Hematopoietic multipotent progenitor cell treated with erythropoietin and hydrocortisone succinate and interleukin-3 and kit ligand, for 15 days (in vitro differentiated cells): ENCODE data around the gene CCM2L.

Source experiments
- DNase-seq: peaks from one replicate; pipeline ENCODE4 v3.0.0-alpha.2; 2015; ENCODE audit warnings: low spot score

CCM2L gene

DNA sequence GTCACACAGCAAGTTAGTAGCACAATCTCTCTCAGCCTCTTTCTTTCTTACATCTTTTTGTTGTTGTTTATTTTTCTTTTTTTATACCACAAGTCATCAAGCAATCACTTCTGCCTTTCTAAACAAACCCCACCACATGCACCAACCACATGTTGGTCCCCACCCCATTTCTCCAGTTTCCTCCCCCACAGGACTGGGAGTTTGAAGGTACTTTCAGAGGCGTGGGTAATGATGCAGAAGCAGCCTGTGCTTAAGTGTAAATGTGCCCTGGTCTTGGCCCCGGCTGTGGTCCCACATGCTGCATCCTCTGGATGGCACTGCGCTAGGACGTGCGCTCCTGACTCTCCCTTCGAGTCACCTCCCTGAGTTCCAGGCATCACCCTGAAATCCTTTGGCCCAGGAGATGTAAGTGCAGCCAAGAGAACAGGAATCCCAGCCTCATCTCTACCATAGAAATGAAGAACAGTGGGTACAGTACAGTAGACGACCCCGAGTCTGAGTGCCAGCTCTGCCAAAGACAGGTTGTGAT, 47.5 kb downstream of the CCM2L start:
- DNase-seq = no peak

- no peak for DNase-seq
Observed at GRCh38 chr20:32059189-32059588, 49.0 kb downstream of the CCM2L start.

GRCh38 chr20:32062776-32063170, 52.5 kb downstream of the CCM2L start:
- no peak for DNase-seq

DNA sequence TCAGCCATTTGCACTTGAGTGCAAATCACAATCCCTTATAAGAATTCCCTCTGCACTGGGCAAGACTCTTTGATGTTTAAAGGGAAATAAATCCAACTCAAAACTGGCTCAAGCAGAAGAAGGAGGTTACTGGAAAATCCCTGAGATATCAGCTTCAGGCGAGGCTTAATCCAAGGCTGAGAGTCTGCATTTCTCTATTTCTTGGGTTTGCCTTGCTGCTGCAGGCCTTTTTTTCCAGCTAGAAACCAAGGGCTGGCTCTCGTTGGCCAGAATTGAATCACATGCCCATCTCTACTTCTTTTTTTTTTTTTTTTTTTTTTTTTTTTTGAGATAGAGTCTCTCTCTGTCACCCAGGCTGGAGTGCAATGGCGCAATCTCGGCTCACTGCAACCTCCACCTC, 53.5 kb downstream of the CCM2L start:
- DNase-seq = no peak

DNA sequence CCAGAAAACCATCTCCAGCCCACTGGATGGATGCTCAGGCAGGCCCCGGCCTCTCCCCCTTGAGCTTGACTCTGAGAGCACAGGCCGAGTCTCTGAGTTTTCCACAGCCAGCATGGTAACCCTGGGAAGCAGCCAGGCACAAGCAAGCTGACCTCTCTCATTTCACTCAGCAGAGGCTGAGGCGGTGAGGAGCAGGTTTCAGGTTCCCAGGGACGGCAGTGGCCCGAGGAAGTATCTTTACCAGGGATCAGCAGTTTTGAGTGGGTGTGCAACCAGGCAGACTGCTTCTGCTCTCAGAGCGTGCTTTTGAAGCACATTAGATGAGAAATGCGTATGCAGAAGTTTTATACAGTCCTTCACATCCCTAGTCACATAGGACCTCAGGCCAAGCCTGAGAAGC, 54.4 kb downstream of the CCM2L start:
- DNase-seq = no peak

DNA sequence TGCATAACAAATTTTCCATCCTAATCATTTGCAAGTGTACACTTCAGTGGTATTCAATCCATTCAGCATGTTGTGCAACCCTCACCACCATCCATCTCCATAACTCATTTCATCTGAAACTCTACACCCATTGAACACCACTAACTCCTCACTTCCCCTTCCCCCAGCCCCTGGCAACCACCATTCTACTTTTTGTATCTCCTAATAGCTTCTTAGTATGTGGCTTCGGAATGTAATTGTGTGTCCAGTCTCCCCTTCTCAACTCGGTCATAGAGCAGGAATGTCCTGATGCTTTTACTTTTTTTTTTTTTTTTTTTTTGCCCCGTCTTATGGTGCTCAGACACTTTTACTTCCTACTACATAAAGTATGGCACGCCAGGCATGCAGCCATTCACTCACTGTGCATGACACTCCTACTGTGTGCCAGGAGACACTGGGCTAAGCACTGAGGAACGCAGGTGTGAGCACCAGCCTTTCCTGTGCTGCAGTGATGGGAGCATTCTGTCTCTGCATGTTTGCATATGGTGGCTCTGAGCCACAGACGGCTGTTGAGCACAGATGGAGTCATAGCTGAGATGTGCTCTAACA, 57.1 kb downstream of the CCM2L start:
- no peak for DNase-seq

DNA sequence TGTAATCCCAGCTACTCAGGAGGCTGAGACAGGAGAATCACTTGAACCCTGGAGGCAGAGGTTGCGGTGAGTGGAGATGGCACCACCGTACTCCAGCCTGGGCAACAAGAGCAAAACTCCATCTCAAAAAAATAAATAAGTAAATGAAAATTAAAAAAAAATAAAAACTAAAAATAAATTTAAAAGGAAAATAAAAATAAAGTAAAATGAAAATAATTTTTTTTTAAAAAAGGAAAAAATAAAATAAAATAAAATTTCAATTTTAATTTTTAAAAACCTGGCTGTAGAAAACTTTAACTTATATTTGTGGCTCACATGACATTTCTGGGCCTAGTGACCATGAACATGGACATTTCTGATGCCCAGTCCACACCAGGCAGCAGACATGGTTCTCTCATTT, 57.9 kb downstream of the CCM2L start:
- no peak for DNase-seq

DNA sequence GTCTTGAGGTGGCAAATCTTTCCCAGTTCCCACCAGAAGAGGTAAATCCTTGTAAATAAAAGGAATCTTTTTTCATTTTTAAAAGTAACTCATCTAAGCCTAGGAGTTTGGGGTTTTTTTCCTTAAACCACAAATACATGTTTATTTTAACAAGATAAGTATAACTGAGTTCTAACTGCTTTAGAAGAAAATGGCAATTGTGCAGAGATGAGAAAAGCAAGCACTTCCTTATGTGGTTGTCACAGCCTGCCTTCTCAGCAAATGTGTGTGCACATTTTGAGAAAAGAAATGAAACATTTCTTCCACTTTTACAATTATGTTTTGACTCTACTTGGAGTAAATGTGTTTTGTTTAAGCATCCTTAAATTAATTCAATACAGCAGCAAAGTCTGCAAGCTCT, 59.5 kb downstream of the CCM2L start:
- DNase-seq = no peak

DNA sequence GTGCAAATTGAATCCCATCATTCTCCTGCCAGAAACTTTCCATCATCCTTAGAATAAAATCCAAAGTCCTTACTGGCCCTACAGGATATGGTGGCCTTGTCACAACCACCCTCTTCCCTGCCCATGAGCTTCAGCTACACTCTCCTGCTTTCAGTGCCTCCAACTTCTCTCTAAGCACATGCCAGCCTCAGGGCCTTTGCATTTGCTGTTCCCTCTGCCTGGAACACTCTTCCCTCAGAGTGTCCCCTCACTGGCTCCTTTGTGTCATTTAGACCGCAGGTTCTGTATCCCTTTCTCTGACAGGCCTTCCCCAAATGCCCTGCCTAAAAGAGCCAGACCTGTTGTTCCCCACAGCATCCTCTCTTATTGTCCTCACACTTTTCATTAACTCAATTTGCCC, 60.0 kb downstream of the CCM2L start:
- no peak for DNase-seq

GRCh38 chr20:32070690-32071213, 60.5 kb downstream of the CCM2L start:
- DNase-seq = no peak

DNA sequence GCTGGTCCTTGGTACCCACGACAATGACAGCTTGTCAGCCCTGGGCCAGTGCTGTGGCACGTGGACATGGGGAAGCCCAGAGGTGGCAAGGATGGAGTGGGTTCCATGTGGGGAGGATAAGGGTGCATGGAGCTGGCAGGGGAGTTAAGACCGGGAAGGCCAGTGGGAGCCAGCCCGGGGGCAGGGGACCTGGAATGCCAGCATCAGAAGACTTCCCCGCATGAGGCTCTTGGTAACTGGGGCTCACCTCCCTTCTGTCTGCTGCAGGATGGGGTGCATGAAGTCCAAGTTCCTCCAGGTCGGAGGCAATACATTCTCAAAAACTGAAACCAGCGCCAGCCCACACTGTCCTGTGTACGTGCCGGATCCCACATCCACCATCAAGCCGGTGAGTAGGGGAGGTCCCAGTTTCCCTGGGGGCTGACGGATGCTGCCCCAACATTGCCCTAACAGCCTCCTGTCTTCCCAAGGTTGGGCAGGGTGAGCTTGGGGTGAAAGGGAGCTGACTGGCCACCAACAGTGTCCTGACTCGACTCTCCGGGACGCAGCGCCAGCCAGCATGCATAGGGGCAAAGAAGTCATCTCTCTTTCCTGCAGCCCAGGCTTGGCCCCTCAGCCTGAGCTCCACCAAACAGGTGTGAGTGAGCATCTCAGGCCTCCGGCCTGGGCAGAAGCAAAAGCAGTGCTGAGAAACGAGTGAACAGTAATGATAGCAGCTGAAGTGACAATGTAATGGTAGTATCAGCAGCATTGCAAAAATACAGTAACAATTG, 61.3 kb downstream of the CCM2L start:
- DNase-seq = no peak

DNA sequence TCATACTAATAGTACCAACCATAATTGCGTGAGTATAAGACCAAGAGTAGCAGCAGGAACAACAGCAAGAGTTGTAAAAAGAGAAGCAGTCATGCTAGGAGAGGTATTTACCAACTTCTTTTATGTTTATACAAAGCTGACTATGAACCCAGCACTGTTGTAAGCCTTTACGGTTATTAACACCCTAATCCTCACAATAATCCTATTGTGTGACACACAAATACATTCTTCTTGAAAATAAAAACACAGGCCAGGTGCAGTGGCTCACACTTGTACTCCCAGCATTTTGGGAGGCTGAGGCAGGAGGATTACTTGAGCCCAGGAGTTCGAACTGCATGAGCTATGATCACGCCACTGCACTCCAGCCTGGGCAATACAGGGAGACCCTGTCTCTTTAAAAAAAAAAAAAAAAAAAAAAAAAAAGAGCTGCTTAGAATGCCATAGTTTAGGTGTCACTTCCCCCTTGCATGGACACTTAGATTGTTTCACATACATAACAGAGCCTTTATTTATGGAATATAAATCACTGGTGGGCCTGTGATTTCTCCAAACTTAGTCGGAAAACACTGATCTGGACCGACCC, 62.0 kb downstream of the CCM2L start:
- DNase-seq = no peak

DNA sequence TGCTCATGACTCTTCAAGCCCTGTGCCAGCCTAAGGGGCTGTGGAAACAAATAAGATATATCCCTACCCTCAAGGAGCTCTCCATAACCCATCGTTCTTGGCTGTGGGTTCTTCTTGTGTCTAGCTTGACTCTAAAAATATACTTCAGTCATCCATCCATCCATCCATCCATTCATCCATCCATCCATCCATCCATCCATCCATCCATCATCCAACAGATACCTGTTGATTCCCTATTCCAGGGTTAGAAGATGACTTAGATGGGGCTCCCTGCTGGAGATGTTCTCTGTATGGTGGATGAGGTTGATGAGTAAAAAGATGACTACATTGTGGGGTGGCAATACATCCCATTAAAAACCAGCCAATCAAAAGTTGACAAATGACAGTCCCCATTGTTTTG, 65.3 kb downstream of the CCM2L start:
- DNase-seq = no peak

DNA sequence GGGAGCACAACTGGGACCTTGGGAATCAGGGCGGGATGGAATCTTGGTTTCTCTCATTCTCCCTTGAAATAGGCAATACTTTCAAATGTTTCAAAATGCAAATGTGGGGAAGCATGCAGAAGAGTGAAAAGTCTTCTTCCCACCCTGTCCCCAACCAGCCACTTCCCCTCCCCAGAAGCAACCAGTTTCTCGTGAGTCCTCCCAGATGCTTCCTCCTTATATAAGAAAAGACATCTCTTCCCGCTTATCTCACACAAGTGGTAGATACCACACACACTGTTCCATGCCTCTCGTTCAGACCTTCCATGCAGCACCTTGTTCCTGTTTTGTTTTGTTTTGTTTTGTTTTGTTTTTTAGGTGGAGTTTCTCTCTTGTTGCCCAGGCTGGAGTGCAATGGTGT, 67.0 kb downstream of the CCM2L start:
- no peak for DNase-seq

DNA sequence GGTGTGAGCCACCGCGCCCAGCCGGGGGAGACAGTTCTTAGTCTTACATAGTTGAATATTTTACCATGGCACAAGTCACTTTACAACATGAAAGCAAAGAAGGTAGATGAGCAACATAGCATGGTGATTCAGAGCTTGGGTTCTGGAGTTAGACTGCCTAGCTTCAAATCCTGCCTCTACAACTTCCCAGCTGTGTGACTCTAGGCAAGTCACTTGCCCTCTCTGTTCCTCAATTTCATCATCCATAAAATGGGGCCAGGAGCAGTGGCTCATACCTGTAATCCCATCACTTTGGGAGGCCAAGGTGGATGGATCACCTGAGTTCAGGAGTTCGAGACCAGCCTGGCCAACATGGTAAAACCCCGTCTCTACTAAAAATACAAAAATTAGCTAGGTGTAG, 68.1 kb downstream of the CCM2L start:
- no peak for DNase-seq

- DNase-seq = no peak
Observed at GRCh38 chr20:32078791-32079190, 68.6 kb downstream of the CCM2L start.

GRCh38 chr20:32079655-32080109, 69.4 kb downstream of the CCM2L start:
- DNase-seq = no peak

DNA sequence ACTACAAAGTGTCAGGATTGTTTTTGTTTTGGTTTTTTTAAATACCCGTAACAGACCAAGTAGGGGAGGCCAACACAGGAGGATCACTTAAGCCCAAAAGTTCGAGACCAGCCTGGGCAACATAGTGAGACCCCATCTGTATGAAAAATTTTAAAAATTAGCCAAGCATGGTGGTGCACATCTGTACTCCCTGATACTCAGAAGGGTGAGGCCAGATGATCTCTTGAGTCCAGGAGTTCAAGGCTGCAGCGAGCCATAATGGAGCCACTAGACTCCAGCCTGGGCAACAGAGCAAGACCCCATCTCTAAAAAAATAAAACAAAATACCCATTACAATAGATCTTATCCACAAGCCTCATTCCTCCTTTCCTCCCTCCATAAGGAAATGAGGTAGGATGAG, 70.5 kb downstream of the CCM2L start:
- DNase-seq = no peak
